Measurements from ENCODE around the gene PWP2.

DNA sequence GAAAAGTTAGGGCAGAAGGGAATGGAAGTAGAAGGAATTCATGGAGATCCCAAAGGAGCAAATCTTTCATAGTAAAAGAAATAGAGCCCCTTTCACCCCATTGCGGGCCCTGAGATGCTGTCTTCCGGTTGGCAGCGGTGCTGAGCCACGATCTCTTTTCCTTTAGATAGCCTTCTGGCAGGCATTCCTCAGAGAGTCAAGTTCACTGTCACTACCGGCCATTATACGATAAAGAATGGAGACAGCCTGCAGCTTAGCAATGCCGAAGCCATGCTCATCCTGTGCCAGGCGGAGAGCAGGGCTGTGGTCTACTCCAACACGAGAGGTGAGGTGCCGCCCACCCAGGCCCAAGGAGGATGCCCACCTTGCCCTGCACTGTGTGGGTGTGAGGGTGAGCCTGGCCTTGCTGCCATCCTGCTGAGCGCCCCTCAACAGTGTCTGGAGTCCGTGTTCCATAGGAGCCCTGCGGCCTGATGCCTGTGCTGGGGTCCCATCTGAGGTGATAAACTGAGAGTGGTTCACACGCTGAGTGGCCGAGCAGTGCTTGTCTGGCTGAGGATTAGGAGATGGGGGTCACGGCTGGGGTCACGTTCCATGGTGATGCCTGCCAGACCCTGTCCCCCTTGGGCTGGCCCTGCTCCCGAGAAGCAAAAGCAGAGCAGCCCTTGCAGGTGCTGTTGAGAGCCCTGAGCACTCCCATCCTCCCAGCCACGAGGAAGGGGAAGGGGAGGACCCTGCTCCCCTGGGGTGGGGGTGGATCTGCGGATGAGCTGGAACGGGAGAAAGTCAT lies 20.4 kb upstream of the PWP2 start:
- TF ChIP-seq, protein P1, sequence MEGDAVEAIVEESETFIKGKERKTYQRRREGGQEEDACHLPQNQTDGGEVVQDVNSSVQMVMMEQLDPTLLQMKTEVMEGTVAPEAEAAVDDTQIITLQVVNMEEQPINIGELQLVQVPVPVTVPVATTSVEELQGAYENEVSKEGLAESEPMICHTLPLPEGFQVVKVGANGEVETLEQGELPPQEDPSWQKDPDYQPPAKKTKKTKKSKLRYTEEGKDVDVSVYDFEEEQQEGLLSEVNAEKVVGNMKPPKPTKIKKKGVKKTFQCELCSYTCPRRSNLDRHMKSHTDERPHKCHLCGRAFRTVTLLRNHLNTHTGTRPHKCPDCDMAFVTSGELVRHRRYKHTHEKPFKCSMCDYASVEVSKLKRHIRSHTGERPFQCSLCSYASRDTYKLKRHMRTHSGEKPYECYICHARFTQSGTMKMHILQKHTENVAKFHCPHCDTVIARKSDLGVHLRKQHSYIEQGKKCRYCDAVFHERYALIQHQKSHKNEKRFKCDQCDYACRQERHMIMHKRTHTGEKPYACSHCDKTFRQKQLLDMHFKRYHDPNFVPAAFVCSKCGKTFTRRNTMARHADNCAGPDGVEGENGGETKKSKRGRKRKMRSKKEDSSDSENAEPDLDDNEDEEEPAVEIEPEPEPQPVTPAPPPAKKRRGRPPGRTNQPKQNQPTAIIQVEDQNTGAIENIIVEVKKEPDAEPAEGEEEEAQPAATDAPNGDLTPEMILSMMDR (IDR thresholded peaks at IDR 0.05 in 2 of 3, conservative IDR thresholded peaks at IDR 0.05 in 1 of 3; ENCODE audit: control insufficient read depth in 2 of 3, extremely low read depth in 1 of 3, insufficient read depth in 1 of 3, low read depth in 3 of 3, low read length in 3 of 3): no peak
- TF ChIP-seq HDAC6 (IDR thresholded peaks at IDR 0.05; ENCODE audit: unreplicated experiment) (no peak), SMC3 (IDR thresholded peaks at IDR 0.05; ENCODE audit: borderline replicate concordance, low read length) (no peak), FOS (IDR thresholded peaks at IDR 0.05; ENCODE audit: borderline replicate concordance, extremely low read depth, insufficient read length) (no peak), TBL1XR1 (IDR thresholded peaks at IDR 0.05; ENCODE audit: low read depth, low read length) (no peak), CEBPB (IDR thresholded peaks at IDR 0.05; ENCODE audit: borderline replicate concordance in 1 of 2, low read depth in 2 of 2, low read length in 2 of 2) (no peak), ASH2L (IDR thresholded peaks at IDR 0.05; ENCODE audit: borderline replicate concordance, low read depth) (no peak), TCF7 (IDR thresholded peaks at IDR 0.05; ENCODE audit: borderline replicate concordance) (no peak), JUNB (IDR thresholded peaks at IDR 0.05) (no peak)
- TF ChIP-seq, protein P2, sequence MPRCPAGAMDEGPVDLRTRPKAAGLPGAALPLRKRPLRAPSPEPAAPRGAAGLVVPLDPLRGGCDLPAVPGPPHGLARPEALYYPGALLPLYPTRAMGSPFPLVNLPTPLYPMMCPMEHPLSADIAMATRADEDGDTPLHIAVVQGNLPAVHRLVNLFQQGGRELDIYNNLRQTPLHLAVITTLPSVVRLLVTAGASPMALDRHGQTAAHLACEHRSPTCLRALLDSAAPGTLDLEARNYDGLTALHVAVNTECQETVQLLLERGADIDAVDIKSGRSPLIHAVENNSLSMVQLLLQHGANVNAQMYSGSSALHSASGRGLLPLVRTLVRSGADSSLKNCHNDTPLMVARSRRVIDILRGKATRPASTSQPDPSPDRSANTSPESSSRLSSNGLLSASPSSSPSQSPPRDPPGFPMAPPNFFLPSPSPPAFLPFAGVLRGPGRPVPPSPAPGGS (IDR thresholded peaks at IDR 0.05; ENCODE audit: borderline replicate concordance, insufficient read depth, low read depth, low read length, poor library complexity, severe bottlenecking): no peak
- TF ChIP-seq, protein P3, sequence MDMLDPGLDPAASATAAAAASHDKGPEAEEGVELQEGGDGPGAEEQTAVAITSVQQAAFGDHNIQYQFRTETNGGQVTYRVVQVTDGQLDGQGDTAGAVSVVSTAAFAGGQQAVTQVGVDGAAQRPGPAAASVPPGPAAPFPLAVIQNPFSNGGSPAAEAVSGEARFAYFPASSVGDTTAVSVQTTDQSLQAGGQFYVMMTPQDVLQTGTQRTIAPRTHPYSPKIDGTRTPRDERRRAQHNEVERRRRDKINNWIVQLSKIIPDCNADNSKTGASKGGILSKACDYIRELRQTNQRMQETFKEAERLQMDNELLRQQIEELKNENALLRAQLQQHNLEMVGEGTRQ (IDR thresholded peaks at IDR 0.05; ENCODE audit: borderline replicate concordance, low read depth, low read length): no peak
- TF ChIP-seq, protein P4, sequence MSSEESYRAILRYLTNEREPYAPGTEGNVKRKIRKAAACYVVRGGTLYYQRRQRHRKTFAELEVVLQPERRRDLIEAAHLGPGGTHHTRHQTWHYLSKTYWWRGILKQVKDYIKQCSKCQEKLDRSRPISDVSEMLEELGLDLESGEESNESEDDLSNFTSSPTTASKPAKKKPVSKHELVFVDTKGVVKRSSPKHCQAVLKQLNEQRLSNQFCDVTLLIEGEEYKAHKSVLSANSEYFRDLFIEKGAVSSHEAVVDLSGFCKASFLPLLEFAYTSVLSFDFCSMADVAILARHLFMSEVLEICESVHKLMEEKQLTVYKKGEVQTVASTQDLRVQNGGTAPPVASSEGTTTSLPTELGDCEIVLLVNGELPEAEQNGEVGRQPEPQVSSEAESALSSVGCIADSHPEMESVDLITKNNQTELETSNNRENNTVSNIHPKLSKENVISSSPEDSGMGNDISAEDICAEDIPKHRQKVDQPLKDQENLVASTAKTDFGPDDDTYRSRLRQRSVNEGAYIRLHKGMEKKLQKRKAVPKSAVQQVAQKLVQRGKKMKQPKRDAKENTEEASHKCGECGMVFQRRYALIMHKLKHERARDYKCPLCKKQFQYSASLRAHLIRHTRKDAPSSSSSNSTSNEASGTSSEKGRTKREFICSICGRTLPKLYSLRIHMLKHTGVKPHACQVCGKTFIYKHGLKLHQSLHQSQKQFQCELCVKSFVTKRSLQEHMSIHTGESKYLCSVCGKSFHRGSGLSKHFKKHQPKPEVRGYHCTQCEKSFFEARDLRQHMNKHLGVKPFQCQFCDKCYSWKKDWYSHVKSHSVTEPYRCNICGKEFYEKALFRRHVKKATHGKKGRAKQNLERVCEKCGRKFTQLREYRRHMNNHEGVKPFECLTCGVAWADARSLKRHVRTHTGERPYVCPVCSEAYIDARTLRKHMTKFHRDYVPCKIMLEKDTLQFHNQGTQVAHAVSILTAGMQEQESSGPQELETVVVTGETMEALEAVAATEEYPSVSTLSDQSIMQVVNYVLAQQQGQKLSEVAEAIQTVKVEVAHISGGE (CRISPR knock-in tag; IDR thresholded peaks at IDR 0.05): no peak
